Naive thymus-derived CD4-positive, alpha-beta T cell (primary cell): ENCODE data around the gene DENND5B. TPM values are rescaled to one million over a fixed set of nuclear protein-coding genes. Genes with fewer than 3 reads are reported as not detected.

Experiments
- ATAC-seq: fragments of 150-1000 bp; cut with Tn5 transposase; 2 replicates; pipeline ENCODE4 v1.10.0; 2021; ENCODE audit warnings: mild to moderate bottlenecking, moderate library complexity
- CTCF ChIA-PET: fragments of 350-600 bp; sonication (Branson Sonifier 250); formaldehyde crosslinking; loops from one replicate; lab custom pipeline; 2021; ENCODE audit warnings: antibody characterized with exemption; lab: Charles Lee
- POLR2A ChIA-PET: fragments of 350-600 bp; sonication (Branson Sonifier 250); formaldehyde crosslinking; loops from one replicate; lab custom pipeline; 2021; ENCODE audit warnings: antibody characterized with exemption, inconsistent platforms; lab: Charles Lee
- DNase-seq, 9 donors: peaks; one replicate each; pipeline versions ENCODE4 v3.0.0 to v3.0.0-alpha.2; 2020 to 2022; ENCODE audit warnings: mixed read lengths in 1 of 9
- H3K27ac ChIP-seq: one replicate; pipeline ENCODE4 v1.7.0; 2013; ENCODE audit warnings: mild to moderate bottlenecking, low read depth, low read length, moderate library complexity
- H3K27me3 ChIP-seq, 2 donors: one replicate each; pipeline ENCODE4 v1.7.0; 2013; ENCODE audit warnings: low read length in 2 of 2, mild to moderate bottlenecking in 2 of 2, moderate library complexity in 2 of 2; ENCODE audit not compliant: control insufficient read depth in 2 of 2, insufficient read depth in 2 of 2
- H3K36me3 ChIP-seq, 3 experiments: 1 replicate in 2 of 3; 2 replicates in 1 of 3; pipeline ENCODE4 v1.7.0; 2013; ENCODE audit warnings: low read length in 3 of 3, mild to moderate bottlenecking in 3 of 3, moderate library complexity in 1 of 3; ENCODE audit not compliant: insufficient read depth in 3 of 3, control insufficient read depth in 2 of 3
- H3K4me1 ChIP-seq, 2 donors: one replicate each; pipeline ENCODE4 v1.7.0; 2013; ENCODE audit warnings: low read length in 2 of 2, mild to moderate bottlenecking in 2 of 2, moderate library complexity in 1 of 2; ENCODE audit not compliant: control insufficient read depth in 2 of 2, insufficient read depth in 2 of 2
- H3K4me3 ChIP-seq: 2 replicates; pipeline ENCODE4 v1.7.0; 2013; ENCODE audit warnings: mild to moderate bottlenecking, low read length
- H3K9me3 ChIP-seq, 3 experiments: 1 replicate in 2 of 3; 2 replicates in 1 of 3; pipeline ENCODE4 v1.7.0; 2013; ENCODE audit warnings: low read length in 3 of 3; ENCODE audit not compliant: control insufficient read depth in 2 of 3
- H3K27ac Mint-ChIP-seq, 9 donors: one replicate each; pipeline ENCODE4 v1.8.0; 2020 to 2022; ENCODE audit warnings: mixed read lengths in 9 of 9, mild to moderate bottlenecking in 8 of 9, moderate library complexity in 5 of 9, inconsistent platforms in 2 of 9
- H3K27me3 Mint-ChIP-seq, 5 donors: one replicate each; pipeline ENCODE4 v1.8.0; 2021 to 2022; ENCODE audit warnings: mixed read lengths in 5 of 5, mild to moderate bottlenecking in 1 of 5
- H3K36me3 Mint-ChIP-seq, 5 donors: one replicate each; pipeline ENCODE4 v1.8.0; 2020 to 2022; ENCODE audit warnings: mixed read lengths in 5 of 5, mild to moderate bottlenecking in 3 of 5, inconsistent platforms in 1 of 5
- H3K4me1 Mint-ChIP-seq, 7 donors: one replicate each; pipeline ENCODE4 v1.8.0; 2020 to 2022; ENCODE audit warnings: mixed read lengths in 7 of 7, mild to moderate bottlenecking in 3 of 7, inconsistent platforms in 1 of 7
- H3K4me3 Mint-ChIP-seq, 10 donors: one replicate each; pipeline ENCODE4 v1.8.0; 2020 to 2022; ENCODE audit warnings: mild to moderate bottlenecking in 10 of 10, mixed read lengths in 10 of 10, moderate library complexity in 6 of 10, inconsistent platforms in 2 of 10
- H3K9me3 Mint-ChIP-seq, 11 donors: one replicate each; pipeline ENCODE4 v1.8.0; 2020 to 2022; ENCODE audit warnings: mixed read lengths in 11 of 11, mild to moderate bottlenecking in 4 of 11, inconsistent platforms in 1 of 11, moderate library complexity in 1 of 11
- intact Hi-C, 2 donors: fragments of 100-400 bp; cut with micrococcal nuclease; formaldehyde crosslinking; loops; one replicate each; pipeline ENCODE4 v1.15.1; 2023
- polyA plus RNA-seq, 2 donors: library from polyadenylated mRNA; unstranded; fragments of 300-500 nt; fragmentation: Illumina TruSeq; gene quantifications; one replicate each; pipeline ENCODE4 v1.2.3, GENCODE V29; 2021
- total RNA-seq, 6 experiments: library from RNA in 5 of 6; stranded (reverse) in 5 of 6; gene quantifications; 1 replicate in 5 of 6; 2 replicates in 1 of 6; pipeline ENCODE4 v1.2.3 and lab custom pipeline; 2021 to 2026

The DENND5B gene
- total and polyA plus RNA-seq, 7 experiments from 2014 or later = 0.16 to 1.5 (median 0.29) TPM; not detected in 2

- Mint-ChIP-seq H3K36me3 (no peaks in the 10 kb centered on the region), H3K27ac (no peak overlapping the region), H3K9me3 (peaks cover 0 to 2% (median 0%) of the 10 kb centered on the region in 11 donors), H3K4me1 (peaks cover 0 to 3% (median 0%) of the 10 kb centered on the region in 7 donors), H3K4me3 (no peak overlapping the region), H3K27me3 (peaks cover 0 to 6% (median 0%) of the 10 kb centered on the region in 5 donors)
- POLR2A ChIA-PET = no interaction called here
- no peak overlapping the region for H3K27ac ChIP-seq
- no peaks in the 10 kb centered on the region for H3K36me3 ChIP-seq
- CTCF ChIA-PET = no interaction called here
- H3K27me3 ChIP-seq = no peaks in the 10 kb centered on the region
- no peaks in the 10 kb centered on the region for H3K4me1 ChIP-seq
- ATAC-seq (no peak), DNase-seq (no peak)
- no peaks in the 10 kb centered on the region for H3K9me3 ChIP-seq
- H3K4me3 ChIP-seq = no peak overlapping the region
- intact Hi-C loops = no loop called here
Measured at GRCh38 chr12:31482816-31483215, 108.1 kb downstream of the DENND5B start.

DNA sequence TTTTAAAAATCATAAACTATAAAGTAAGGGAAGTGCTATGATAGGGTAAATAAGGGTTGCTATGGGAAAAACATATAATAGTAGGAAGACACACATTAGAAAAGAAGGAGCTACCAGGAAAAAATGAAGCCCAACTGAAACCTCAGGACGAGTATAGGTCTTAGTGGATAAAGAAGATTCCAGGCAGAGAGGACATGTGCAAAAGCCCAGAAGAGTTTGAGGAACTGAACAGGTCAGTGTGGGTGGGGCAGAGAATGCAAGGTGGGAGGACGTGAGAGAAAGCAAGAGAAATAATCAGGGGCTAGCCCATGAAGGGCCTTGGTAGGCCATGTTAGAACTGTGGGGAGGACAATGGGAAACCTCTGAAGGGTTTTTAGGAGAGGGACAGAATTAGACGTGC, 109.5 kb downstream of the DENND5B start:
- Histone ChIP-seq H3K4me1 (no peaks in the 10 kb centered on the region), H3K27ac (no peak overlapping the region), H3K36me3 (no peaks in the 10 kb centered on the region), H3K9me3 (no peaks in the 10 kb centered on the region), H3K4me3 (no peak overlapping the region), H3K27me3 (no peaks in the 10 kb centered on the region)
- H3K27ac Mint-ChIP-seq = no peak overlapping the region
- ChIA-PET CTCF (no interaction called here), POLR2A (no interaction called here)
- no peaks in the 10 kb centered on the region for H3K36me3 Mint-ChIP-seq
- H3K4me3 Mint-ChIP-seq = no peak overlapping the region
- intact Hi-C loops = no loop called here
- no peak for ATAC-seq
- peaks cover 0 to 2% (median 0%) of the 10 kb centered on the region in 11 donors for H3K9me3 Mint-ChIP-seq
- peaks cover 0 to 6% (median 0%) of the 10 kb centered on the region in 5 donors for H3K27me3 Mint-ChIP-seq
- H3K4me1 Mint-ChIP-seq = peaks cover 0 to 3% (median 0%) of the 10 kb centered on the region in 7 donors
- DNase-seq = no peak

DNA sequence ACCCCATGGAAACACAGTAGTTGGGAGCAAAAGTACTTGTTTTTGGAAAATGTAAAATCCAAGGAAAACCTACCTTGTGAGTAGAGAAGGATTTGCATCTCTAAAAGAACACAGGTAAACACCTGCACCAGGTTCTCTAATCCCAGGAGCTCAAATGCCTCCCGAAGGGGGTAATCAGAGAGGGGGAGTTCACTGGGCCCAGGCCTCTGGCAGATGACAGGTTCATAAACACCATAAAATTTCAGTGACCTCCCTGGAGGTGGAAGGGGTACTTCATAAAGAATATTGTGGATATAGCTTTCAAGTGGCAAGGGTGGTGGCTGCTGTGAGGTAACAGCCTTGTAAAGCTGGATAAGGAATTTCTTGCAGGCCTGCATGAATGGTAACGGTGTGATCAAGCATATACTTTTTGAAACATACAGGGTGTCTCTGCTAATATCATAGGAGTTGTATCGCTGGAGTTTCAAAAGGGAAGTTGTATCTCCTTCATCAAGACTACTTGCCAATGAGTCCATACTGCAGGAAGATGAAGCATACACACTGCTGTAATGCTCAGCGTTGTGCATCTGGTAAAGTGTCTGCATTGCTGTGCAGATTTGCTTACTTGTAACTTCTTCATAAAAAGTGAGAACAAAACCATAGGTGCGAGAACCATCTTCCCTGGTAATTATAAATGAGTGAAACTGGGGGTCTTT, 111.3 kb downstream of the DENND5B start:
- Histone ChIP-seq H3K27ac (no peak overlapping the region), H3K36me3 (no peaks in the 10 kb centered on the region), H3K4me1 (no peaks in the 10 kb centered on the region), H3K27me3 (no peaks in the 10 kb centered on the region), H3K4me3 (no peak overlapping the region), H3K9me3 (no peaks in the 10 kb centered on the region)
- POLR2A ChIA-PET = no interaction called here
- no peak for DNase-seq
- no peak for ATAC-seq
- intact Hi-C loops = no loop called here
- H3K27ac Mint-ChIP-seq = no peak overlapping the region
- no peaks in the 10 kb centered on the region for H3K36me3 Mint-ChIP-seq
- CTCF ChIA-PET = no interaction called here
- H3K27me3 Mint-ChIP-seq = peaks cover 0 to 6% (median 0%) of the 10 kb centered on the region in 5 donors
- peaks cover 0 to 2% (median 0%) of the 10 kb centered on the region in 11 donors for H3K9me3 Mint-ChIP-seq
- peaks cover 0 to 5% (median 0%) of the 10 kb centered on the region in 7 donors for H3K4me1 Mint-ChIP-seq
- no peak overlapping the region for H3K4me3 Mint-ChIP-seq

- ChIA-PET POLR2A (no interaction called here), CTCF (no interaction called here)
- no peak overlapping the region for H3K27ac Mint-ChIP-seq
- H3K36me3 Mint-ChIP-seq = no peaks in the 10 kb centered on the region
- peaks cover 0 to 2% (median 0%) of the 10 kb centered on the region in 11 donors for H3K9me3 Mint-ChIP-seq
- Histone ChIP-seq H3K36me3 (no peaks in the 10 kb centered on the region), H3K27ac (no peak overlapping the region), H3K4me3 (no peak overlapping the region), H3K27me3 (no peaks in the 10 kb centered on the region), H3K4me1 (no peaks in the 10 kb centered on the region), H3K9me3 (no peaks in the 10 kb centered on the region)
- no peak overlapping the region for H3K4me3 Mint-ChIP-seq
- no peak for ATAC-seq
- H3K4me1 Mint-ChIP-seq = peaks cover 0 to 5% (median 0%) of the 10 kb centered on the region in 7 donors
- DNase-seq = no peak
- H3K27me3 Mint-ChIP-seq = peaks cover 0 to 5% (median 0%) of the 10 kb centered on the region in 5 donors
- intact Hi-C loops = no loop called here
Measured at GRCh38 chr12:31478898-31479297, 112.0 kb downstream of the DENND5B start.

DNA sequence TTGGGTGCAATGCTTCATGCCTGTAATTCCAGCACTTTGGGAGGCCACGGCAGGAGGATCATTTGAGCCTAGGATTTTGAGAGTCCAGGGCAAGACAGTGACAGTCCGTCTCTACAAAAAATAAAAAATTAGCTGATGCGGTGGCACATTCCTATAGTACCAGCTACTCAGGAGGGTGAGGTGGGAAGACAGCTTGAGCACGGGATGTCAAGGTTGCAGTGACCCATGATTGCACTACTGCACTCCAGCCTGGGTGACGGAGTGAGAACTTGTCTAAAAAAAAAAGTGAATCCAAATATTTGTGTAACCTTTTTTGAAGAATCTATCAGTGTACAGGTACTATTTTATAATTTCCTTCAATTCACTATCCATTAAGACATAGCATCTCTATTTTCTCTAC, 112.5 kb downstream of the DENND5B start:
- CTCF ChIA-PET = interaction anchor here (0.6 kb wide), 1 partner anchor 33 kb away, joined by 5 read pairs; no protein-coding TSS in a partner anchor
- Mint-ChIP-seq H3K9me3 (peaks cover 0 to 2% (median 0%) of the 10 kb centered on the region in 11 donors), H3K27me3 (peaks cover 0 to 8% (median 0%) of the 10 kb centered on the region in 5 donors), H3K4me3 (no peak overlapping the region), H3K27ac (no peak overlapping the region), H3K4me1 (peaks cover 0 to 5% (median 0%) of the 10 kb centered on the region in 7 donors), H3K36me3 (no peaks in the 10 kb centered on the region)
- ATAC-seq (no peak), DNase-seq (no peak)
- Histone ChIP-seq H3K4me3 (no peak overlapping the region), H3K27me3 (no peaks in the 10 kb centered on the region), H3K36me3 (no peaks in the 10 kb centered on the region), H3K4me1 (no peaks in the 10 kb centered on the region), H3K27ac (no peak overlapping the region), H3K9me3 (no peaks in the 10 kb centered on the region)
- intact Hi-C loops = no loop called here
- POLR2A ChIA-PET = no interaction called here

- intact Hi-C loops = no loop called here
- Mint-ChIP-seq H3K4me3 (no peak overlapping the region), H3K4me1 (peaks cover 0 to 5% (median 0%) of the 10 kb centered on the region in 7 donors), H3K27ac (no peak overlapping the region), H3K9me3 (no peaks in the 10 kb centered on the region), H3K36me3 (no peaks in the 10 kb centered on the region), H3K27me3 (peaks cover 0 to 8% (median 0%) of the 10 kb centered on the region in 5 donors)
- DNase-seq = no peak
- Histone ChIP-seq H3K4me3 (no peak overlapping the region), H3K27ac (no peak overlapping the region), H3K27me3 (no peaks in the 10 kb centered on the region), H3K9me3 (no peaks in the 10 kb centered on the region), H3K4me1 (no peaks in the 10 kb centered on the region), H3K36me3 (no peaks in the 10 kb centered on the region)
- POLR2A ChIA-PET = no interaction called here
- CTCF ChIA-PET = interaction anchor here (0.7 kb wide), 1 partner anchor 72 kb away, joined by 4 read pairs; no protein-coding TSS in a partner anchor
- no peak for ATAC-seq
Measured at GRCh38 chr12:31477687-31478086, 113.2 kb downstream of the DENND5B start.

DNA sequence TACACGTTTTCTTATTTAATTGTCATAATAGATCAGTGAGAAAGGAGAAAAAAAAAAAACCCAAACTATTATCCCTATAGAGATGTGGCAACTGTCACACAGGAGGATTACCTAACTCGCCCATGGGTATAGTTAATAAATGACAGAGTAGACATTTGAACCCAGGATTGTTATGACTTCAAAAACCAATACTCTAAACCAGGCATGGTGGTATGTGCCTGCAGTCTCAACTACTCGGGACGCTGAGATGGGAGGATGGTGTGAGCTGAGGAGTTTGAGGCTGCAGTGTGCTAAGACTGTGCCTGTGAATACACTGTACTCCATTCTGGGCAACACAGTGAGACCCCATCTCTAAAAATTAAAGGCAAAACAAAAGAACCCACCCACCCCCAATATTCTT, 114.5 kb downstream of the DENND5B start:
- H3K4me1 Mint-ChIP-seq = peaks cover 0 to 3% (median 0%) of the 10 kb centered on the region in 7 donors

More for the DNA sequence above, 114.5 kb downstream of the DENND5B start:
- ChIA-PET POLR2A (no interaction called here), CTCF (no interaction called here)
- Histone ChIP-seq H3K4me3 (no peak overlapping the region), H3K27ac (no peak overlapping the region), H3K9me3 (no peaks in the 10 kb centered on the region), H3K36me3 (no peaks in the 10 kb centered on the region), H3K4me1 (no peaks in the 10 kb centered on the region), H3K27me3 (no peaks in the 10 kb centered on the region)
- Mint-ChIP-seq H3K9me3 (no peaks in the 10 kb centered on the region), H3K27me3 (peaks cover 0 to 6% (median 0%) of the 10 kb centered on the region in 5 donors), H3K27ac (no peak overlapping the region), H3K36me3 (no peaks in the 10 kb centered on the region), H3K4me3 (no peak overlapping the region)
- DNase-seq (no peak), ATAC-seq (no peak)
- intact Hi-C loops = no loop called here
